ENCODE data around the gene FYB1. TPM values are rescaled to one million over a fixed set of nuclear protein-coding genes. Genes with fewer than 3 reads are reported as not detected.

FYB1 gene
- total RNA-seq, 2 donors from 2014 or later, result 3.1 to 4.0 TPM

DNA sequence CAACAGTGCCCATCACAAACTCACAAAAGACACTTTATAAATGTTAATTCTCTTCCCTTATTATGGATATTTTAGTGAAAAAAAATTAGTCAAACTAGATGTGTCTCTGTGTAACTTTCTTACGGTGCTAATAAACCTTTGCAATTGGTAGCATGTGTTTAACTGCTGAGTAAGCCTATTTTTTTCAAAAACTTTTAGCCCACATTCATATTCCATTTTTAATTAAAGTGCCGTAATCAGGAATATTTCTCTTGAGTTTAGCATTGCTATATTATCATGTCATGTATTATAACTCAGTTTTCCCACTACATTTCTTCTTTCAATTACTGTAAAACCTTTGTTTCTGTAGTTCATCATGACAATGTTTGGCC lies 51.4 kb downstream of the FYB1 start:
- 69% methylated on average over 2 of the region's 2 CpGs for WGBS
- no peaks in the 10 kb centered on the region for H3K27me3 ChIP-seq (replicated peaks; ENCODE audit: insufficient read depth)
- intact Hi-C loops (cut with DNase I), result no loop called here
- no peak overlapping the region for H3K4me3 ChIP-seq
- DNase-seq (ENCODE audit: low spot score), result no peak
- H3K9me3 ChIP-seq, result no peaks in the 10 kb centered on the region
- H3K36me3 ChIP-seq, result no peaks in the 10 kb centered on the region
- no peaks in the 10 kb centered on the region for H3K4me1 ChIP-seq (replicated peaks)
- TF ChIP-seq POLR2A (IDR thresholded peaks at IDR 0.05), result no peak
- no peak for TF ChIP-seq CTCF (IDR thresholded peaks at IDR 0.05)
- TF ChIP-seq POLR2AphosphoS5 (IDR thresholded peaks at IDR 0.05), result no peak
- no peak overlapping the region for H3K27ac ChIP-seq

- H3K4me1 ChIP-seq (replicated peaks), result no peaks in the 10 kb centered on the region
- no peaks in the 10 kb centered on the region for H3K9me3 ChIP-seq
- intact Hi-C loops (cut with DNase I), result no loop called here
- no peak overlapping the region for H3K27ac ChIP-seq
- TF ChIP-seq POLR2AphosphoS5 (IDR thresholded peaks at IDR 0.05) (no peak), POLR2A (IDR thresholded peaks at IDR 0.05) (no peak), CTCF (IDR thresholded peaks at IDR 0.05) (no peak)
- no peaks in the 10 kb centered on the region for H3K27me3 ChIP-seq (replicated peaks; ENCODE audit: insufficient read depth)
- no peak overlapping the region for H3K4me3 ChIP-seq
- H3K36me3 ChIP-seq, result no peaks in the 10 kb centered on the region
- DNase-seq (ENCODE audit: low spot score), result no peak
- WGBS, result 66% methylated on average over 5 of the region's 5 CpGs
Observed at GRCh38 chr5:39167141-39167971, 52.0 kb downstream of the FYB1 start.

- DNase-seq (ENCODE audit: low spot score), result no peak
- H3K27ac ChIP-seq, result no peak overlapping the region
- H3K36me3 ChIP-seq, result no peaks in the 10 kb centered on the region
- no peak for TF ChIP-seq POLR2AphosphoS5 (IDR thresholded peaks at IDR 0.05)
- TF ChIP-seq CTCF (IDR thresholded peaks at IDR 0.05), result no peak
- TF ChIP-seq POLR2A (IDR thresholded peaks at IDR 0.05), result no peak
- WGBS, result 86% methylated on average over 7 of the region's 7 CpGs
- no peaks in the 10 kb centered on the region for H3K4me1 ChIP-seq (replicated peaks)
- no peaks in the 10 kb centered on the region for H3K27me3 ChIP-seq (replicated peaks; ENCODE audit: insufficient read depth)
- H3K4me3 ChIP-seq, result no peak overlapping the region
- intact Hi-C loops (cut with DNase I), result no loop called here
- no peaks in the 10 kb centered on the region for H3K9me3 ChIP-seq
Observed at GRCh38 chr5:39164529-39165402, 54.6 kb downstream of the FYB1 start.

- Histone ChIP-seq H3K27me3 (replicated peaks; ENCODE audit: insufficient read depth) (no peaks in the 10 kb centered on the region), H3K27ac (no peak overlapping the region), H3K4me1 (replicated peaks) (no peaks in the 10 kb centered on the region), H3K4me3 (no peak overlapping the region), H3K36me3 (no peaks in the 10 kb centered on the region), H3K9me3 (no peaks in the 10 kb centered on the region)
- intact Hi-C loops (cut with DNase I), result no loop called here
- TF ChIP-seq CTCF (IDR thresholded peaks at IDR 0.05) (no peak), POLR2A (IDR thresholded peaks at IDR 0.05) (no peak), POLR2AphosphoS5 (IDR thresholded peaks at IDR 0.05) (no peak)
- DNase-seq (ENCODE audit: low spot score), result no peak
- WGBS, result 16% methylated on average over 1 of the region's 1 CpG
Observed at GRCh38 chr5:39164016-39164415, 55.3 kb downstream of the FYB1 start.
